OCI-LY3 (cell line): Measurements from ENCODE around the gene ACTRT2.

ENCODE experiments used
- EZH2phosphoT487 ChIP-seq: fragments of 200-600 bp; shearing (Covaris generic); IDR thresholded peaks from 2 replicates; pipeline ENCODE4 v1.6.1; 2018; ENCODE audit warnings: antibody characterized with exemption, mixed run types, low read depth
- TF ChIP-seq, protein P1 (sequence below): fragments of 200-600, 300-600 bp; sonication (generic); IDR thresholded peaks from 2 replicates; pipeline ENCODE4 v1.5.1; 2014; ENCODE audit warnings: antibody characterized with exemption, low read length, low read depth

DNA sequence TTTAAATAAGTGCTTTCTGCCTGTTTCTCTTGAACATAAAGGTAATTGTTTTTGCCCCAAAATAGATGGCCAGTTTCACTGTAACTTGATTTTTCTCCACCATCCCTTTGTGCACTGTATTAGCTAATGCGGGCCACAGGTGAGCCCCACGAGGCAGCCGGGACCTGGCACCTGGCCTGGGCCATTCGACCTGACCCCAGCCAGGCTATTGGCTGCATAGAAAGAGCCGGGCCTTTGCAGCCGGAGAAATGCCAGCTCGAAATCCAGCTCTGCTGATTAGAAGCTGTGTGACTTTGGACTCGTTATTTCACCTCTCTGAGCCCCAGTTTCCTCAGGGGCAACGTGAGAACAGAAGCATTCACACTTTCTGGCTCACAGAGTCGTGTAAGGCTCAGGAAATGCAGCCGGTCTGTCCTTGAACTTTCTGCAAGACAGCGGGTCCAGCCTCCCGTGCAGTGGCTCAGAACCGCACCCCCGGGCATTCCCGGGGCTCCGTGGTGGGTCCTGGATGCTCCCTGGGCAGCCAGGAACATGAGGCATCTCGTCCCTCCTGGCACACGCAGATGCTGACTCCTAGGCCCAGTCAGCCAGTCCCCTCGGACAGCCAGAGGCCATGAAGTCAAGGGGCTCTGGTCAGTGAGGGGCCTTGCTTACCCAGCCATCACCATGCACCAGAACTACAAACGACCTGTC lies 37.4 kb upstream of the ACTRT2 start:
- TF ChIP-seq, protein P1, sequence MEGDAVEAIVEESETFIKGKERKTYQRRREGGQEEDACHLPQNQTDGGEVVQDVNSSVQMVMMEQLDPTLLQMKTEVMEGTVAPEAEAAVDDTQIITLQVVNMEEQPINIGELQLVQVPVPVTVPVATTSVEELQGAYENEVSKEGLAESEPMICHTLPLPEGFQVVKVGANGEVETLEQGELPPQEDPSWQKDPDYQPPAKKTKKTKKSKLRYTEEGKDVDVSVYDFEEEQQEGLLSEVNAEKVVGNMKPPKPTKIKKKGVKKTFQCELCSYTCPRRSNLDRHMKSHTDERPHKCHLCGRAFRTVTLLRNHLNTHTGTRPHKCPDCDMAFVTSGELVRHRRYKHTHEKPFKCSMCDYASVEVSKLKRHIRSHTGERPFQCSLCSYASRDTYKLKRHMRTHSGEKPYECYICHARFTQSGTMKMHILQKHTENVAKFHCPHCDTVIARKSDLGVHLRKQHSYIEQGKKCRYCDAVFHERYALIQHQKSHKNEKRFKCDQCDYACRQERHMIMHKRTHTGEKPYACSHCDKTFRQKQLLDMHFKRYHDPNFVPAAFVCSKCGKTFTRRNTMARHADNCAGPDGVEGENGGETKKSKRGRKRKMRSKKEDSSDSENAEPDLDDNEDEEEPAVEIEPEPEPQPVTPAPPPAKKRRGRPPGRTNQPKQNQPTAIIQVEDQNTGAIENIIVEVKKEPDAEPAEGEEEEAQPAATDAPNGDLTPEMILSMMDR = no peak
- no peak for TF ChIP-seq EZH2phosphoT487
